Testis (tissue), 2 donors: ENCODE measurements around the gene MCOLN1.

Experiments used
- CTCF ChIP-seq, 3 experiments: fragments of 450-650 bp in 2 of 3; fragments of 200-600 bp in 1 of 3; sonication (generic) in 1 of 3; IDR thresholded peaks; one replicate each; pipeline ENCODE4 v1.5.1; 2016 to 2019; ENCODE audit warnings: antibody characterized with exemption in 3 of 3, mild to moderate bottlenecking in 2 of 3, moderate library complexity in 1 of 3
- POLR2A ChIP-seq: fragments of 450-650 bp; IDR thresholded peaks from one replicate; pipeline ENCODE4 v1.6.1; 2017; ENCODE audit warnings: antibody characterized with exemption, mild to moderate bottlenecking, moderate library complexity

- TF ChIP-seq POLR2A (no peak), CTCF (IDR thresholded peaks at IDR 0.05) (no peak)
Measured at GRCh38 chr19:7486923-7487322, 35.5 kb upstream of the MCOLN1 start.
